ENCODE measurements around the gene GTF2I.
"Not testable (repeated sequence)": the region's sequence is repeated elsewhere in the genome, so short reads cannot be mapped to it uniquely, and the experiment has no call there.

GRCh38 chr7:74667520-74667919 is 10.0 kb downstream of the GTF2I start:
- TF ChIP-seq EZH2 (IDR thresholded peaks at IDR 0.05; ENCODE audit: borderline replicate concordance, low read depth, low read length, severe bottlenecking); CTCF (IDR thresholded peaks at IDR 0.05; ENCODE audit: extremely low read depth in 1 of 2, insufficient read depth in 1 of 2, low read depth in 1 of 2, low read length in 2 of 2); POLR2A (IDR thresholded peaks at IDR 0.05; ENCODE audit: low read depth, low read length); MYC (IDR thresholded peaks at IDR 0.05; ENCODE audit: low read depth, low read length); POLR2AphosphoS5 (IDR thresholded peaks at IDR 0.05; ENCODE audit: insufficient read depth, low read depth, low read length): not testable (repeated sequence)

All from endothelial cell of umbilical vein (primary cell).